Muscle of leg (tissue), 11 donors: ENCODE measurements around the gene BSG. TPM values are rescaled to one million over a fixed set of nuclear protein-coding genes. Genes with fewer than 3 reads are reported as not detected.

Experiments
- DNase-seq: peaks from one replicate; pipeline ENCODE4 v3.0.0; 2013
- H3K27ac ChIP-seq: one replicate; pipeline ENCODE4 v1.5.1; 2013; ENCODE audit warnings: mild to moderate bottlenecking, low read length, control low read depth
- H3K27me3 ChIP-seq: one replicate; pipeline ENCODE4 v1.6.1; 2013; ENCODE audit warnings: low read length; ENCODE audit not compliant: control insufficient read depth, insufficient read depth
- H3K36me3 ChIP-seq: one replicate; pipeline ENCODE4 v1.6.1; 2013; ENCODE audit warnings: low read length; ENCODE audit not compliant: control insufficient read depth, insufficient read depth
- H3K4me1 ChIP-seq: one replicate; pipeline ENCODE4 v1.6.1; 2013; ENCODE audit warnings: low read length; ENCODE audit not compliant: control insufficient read depth, insufficient read depth
- H3K4me3 ChIP-seq: one replicate; pipeline ENCODE4 v1.5.1; 2013; ENCODE audit warnings: low read length, control low read depth
- H3K9me3 ChIP-seq: replicated peaks from 2 replicates; pipeline ENCODE4 v1.6.1; 2013; ENCODE audit warnings: low read depth, low read length; ENCODE audit not compliant: control insufficient read depth
- WGBS: methylation state at CpG from one replicate; pipeline ENCODE4 v1.1.5; 2013; ENCODE audit warnings: missing lambda C conversion rate; ENCODE audit not compliant: insufficient coverage; 5-methylcytosine and 5-hydroxymethylcytosine counted together
- polyA plus RNA-seq, 8 donors: library from polyadenylated mRNA; unstranded; fragments of 120-200 nt; gene quantifications; one replicate each; pipeline versions ENCODE4 v1.2.1 to v1.2.3, GENCODE V29; 2013; ENCODE audit warnings: inconsistent platforms in 1 of 8, low replicate concordance in 1 of 8; ENCODE audit not compliant: insufficient read length in 8 of 8, insufficient read depth in 1 of 8
- total RNA-seq: library from RNA; stranded (reverse); fragments of 120-200 nt; gene quantifications from one replicate; pipeline ENCODE4 v1.2.4, GENCODE V29; 2013

Gene BSG
- total and polyA plus RNA-seq, 9 donors: 160 to 260 (median 221) TPM

- no peak overlapping the region for H3K4me3 ChIP-seq
- no peak for DNase-seq
- peaks cover 26% of the 10 kb centered on the region for H3K4me1 ChIP-seq
- 74% methylated on average over 26 of the region's 30 CpGs for WGBS
- peaks cover 30% of the 10 kb centered on the region for H3K36me3 ChIP-seq
- no peak overlapping the region for H3K27ac ChIP-seq
- no peaks in the 10 kb centered on the region for H3K27me3 ChIP-seq
- H3K9me3 ChIP-seq: no peaks in the 10 kb centered on the region
Measured at GRCh38 chr19:629961-630714, 57.7 kb downstream of the BSG start.

DNA sequence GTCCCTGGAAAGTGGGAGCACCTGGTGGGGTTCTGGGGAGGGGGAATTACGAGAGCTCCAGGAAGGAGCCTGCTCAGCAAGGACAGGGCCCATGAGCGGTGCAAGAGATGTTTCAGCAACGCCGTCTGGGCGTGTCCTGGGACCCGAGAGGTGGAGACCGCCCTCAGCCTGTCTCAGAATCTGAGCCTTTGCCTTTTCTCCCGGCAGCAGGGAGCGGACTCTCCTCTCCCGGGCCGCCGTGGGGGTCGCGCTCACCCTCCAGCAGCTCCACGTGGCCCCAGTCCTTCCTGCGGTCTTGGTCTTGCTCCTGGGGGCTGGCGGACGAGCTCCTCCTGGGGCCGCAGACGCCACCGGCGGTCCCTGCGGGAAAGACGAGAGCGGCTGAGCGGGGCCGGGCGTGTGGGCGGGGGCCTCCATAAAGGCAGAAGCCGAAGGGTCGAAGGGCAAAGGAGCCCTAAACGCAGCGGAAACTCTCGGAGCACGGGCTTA, 60.2 kb downstream of the BSG start:
- 3% methylated on average over 34 of the region's 35 CpGs for WGBS
- Histone ChIP-seq H3K27me3 (peaks cover 4% of the 10 kb centered on the region), H3K36me3 (peaks cover 19% of the 10 kb centered on the region), H3K4me3 (peak overlapping the region; percentile 74), H3K9me3 (no peaks in the 10 kb centered on the region), H3K4me1 (peaks cover 26% of the 10 kb centered on the region), H3K27ac (peak overlapping the region; percentile 13)
- DNase-seq: peak; percentile 42

Other genes starting within 250 kb of the BSG start
- gene MIER2, start 227.8 kb upstream of the BSG start, total RNA-seq: 17.2 TPM
- 10 to 100 TPM; 21.3 to 33.5 (median 28.9) TPM for gene MIER2, start 227.8 kb upstream of the BSG start, polyA plus RNA-seq
- gene C2CD4C, start 163.4 kb upstream of the BSG start, total RNA-seq: 1.2 TPM
- 1 to 10 TPM; 1.2 to 1.9 (median 1.3) TPM for gene C2CD4C, start 163.4 kb upstream of the BSG start, polyA plus RNA-seq
- gene SHC2, start 111.6 kb upstream of the BSG start, total RNA-seq: 13.9 TPM
- gene SHC2, start 111.6 kb upstream of the BSG start, polyA plus RNA-seq: 10 to 100 TPM; 22.3 to 46.6 (median 31.6) TPM
- 4.0 TPM for gene MADCAM1, start 76.1 kb upstream of the BSG start, total RNA-seq
- 10 to 100 TPM in 5 of 8 donors, 1 to 10 TPM in 3; 5.1 to 15.7 (median 10.7) TPM for gene MADCAM1, start 76.1 kb upstream of the BSG start, polyA plus RNA-seq
- 15.1 TPM for gene TPGS1, start 65.1 kb upstream of the BSG start, total RNA-seq
- gene TPGS1, start 65.1 kb upstream of the BSG start, polyA plus RNA-seq: 10 to 100 TPM in 6 of 8 donors, 1 to 10 TPM in 2; 8.6 to 12.7 (median 11.8) TPM
- 80.2 TPM for gene CDC34, start 40.8 kb upstream of the BSG start, total RNA-seq
- gene CDC34, start 40.8 kb upstream of the BSG start, polyA plus RNA-seq: 10 to 100 TPM; 74.9 to 86.6 (median 80.2) TPM
- gene GZMM, start 28.5 kb upstream of the BSG start, total RNA-seq: 0.22 TPM
- gene GZMM, start 28.5 kb upstream of the BSG start, polyA plus RNA-seq: under 1 TPM in 7 of 8 donors, not detected in 1; 0.15 to 0.56 (median 0.26) TPM
- 0.13 TPM for gene HCN2, start 17.3 kb downstream of the BSG start, total RNA-seq
- under 1 TPM; 0.16 to 0.46 (median 0.31) TPM for gene HCN2, start 17.3 kb downstream of the BSG start, polyA plus RNA-seq
- gene POLRMT, start 60.9 kb downstream of the BSG start, total RNA-seq: 28.6 TPM
- 10 to 100 TPM; 30.0 to 42.7 (median 34.4) TPM for gene POLRMT, start 60.9 kb downstream of the BSG start, polyA plus RNA-seq
- 0.04 TPM for gene FGF22, start 67.3 kb downstream of the BSG start, total RNA-seq
- under 1 TPM; 0.07 to 0.38 (median 0.15) TPM for gene FGF22, start 67.3 kb downstream of the BSG start, polyA plus RNA-seq
- 13.2 TPM for gene RNF126, start 90.6 kb downstream of the BSG start, total RNA-seq
- gene RNF126, start 90.6 kb downstream of the BSG start, polyA plus RNA-seq: 10 to 100 TPM; 22.2 to 36.0 (median 30.4) TPM
- 21.2 TPM for gene FSTL3, start 103.8 kb downstream of the BSG start, total RNA-seq
- gene FSTL3, start 103.8 kb downstream of the BSG start, polyA plus RNA-seq: 10 to 100 TPM; 14.5 to 24.3 (median 18.2) TPM
- 0.04 TPM for gene PRSS57, start 122.9 kb downstream of the BSG start, total RNA-seq
- 1 to 10 TPM in 1 of 8 donors, under 1 TPM in 6, not detected in 1; 0.16 to 1.2 (median 0.31) TPM for gene PRSS57, start 122.9 kb downstream of the BSG start, polyA plus RNA-seq
- gene PALM, start 136.3 kb downstream of the BSG start, total RNA-seq: 23.7 TPM
- 10 to 100 TPM; 23.9 to 56.7 (median 39.0) TPM for gene PALM, start 136.3 kb downstream of the BSG start, polyA plus RNA-seq
- gene MISP, start 178.5 kb downstream of the BSG start, total RNA-seq: 0.09 TPM
- gene MISP, start 178.5 kb downstream of the BSG start, polyA plus RNA-seq: 10 to 100 TPM in 1 of 8 donors, 1 to 10 TPM in 1, under 1 TPM in 5, not detected in 1; 0.14 to 11.6 (median 0.18) TPM
- 50.6 TPM for gene PTBP1, start 224.9 kb downstream of the BSG start, total RNA-seq
- 100 to 1,000 TPM; 101 to 207 (median 152) TPM for gene PTBP1, start 224.9 kb downstream of the BSG start, polyA plus RNA-seq
- gene PLPPR3, start 249.4 kb downstream of the BSG start, total RNA-seq: 0.35 TPM
- gene PLPPR3, start 249.4 kb downstream of the BSG start, polyA plus RNA-seq: under 1 TPM; 0.13 to 0.90 (median 0.54) TPM